GM18858 (cell line): ENCODE results near the gene KCNIP1.

Experiments
- ATAC-seq: cut with Tn5 transposase; IDR thresholded peaks from one replicate; pipeline ENCODE4 v1.9.1; 2021; ENCODE audit not compliant: unreplicated experiment

Gene KCNIP1

GRCh38 chr5:170508036-170508435 lies 4.2 kb downstream of the KCNIP1 start:
- no peak for ATAC-seq

GRCh38 chr5:170508660-170509347 lies 5.0 kb downstream of the KCNIP1 start:
- no peak for ATAC-seq

- ATAC-seq, result no peak
Observed at GRCh38 chr5:170509348-170509660, 5.5 kb downstream of the KCNIP1 start.

GRCh38 chr5:170510126-170510525 lies 6.3 kb downstream of the KCNIP1 start:
- ATAC-seq, result no peak

- ATAC-seq, result no peak
Observed at GRCh38 chr5:170510559-170510958, 6.7 kb downstream of the KCNIP1 start.

- ATAC-seq, result no peak
Observed at GRCh38 chr5:170511551-170512258, 7.9 kb downstream of the KCNIP1 start.

GRCh38 chr5:170513856-170514525 lies 10.2 kb downstream of the KCNIP1 start:
- ATAC-seq, result no peak

- no peak for ATAC-seq
Observed at GRCh38 chr5:170517411-170517810, 13.6 kb downstream of the KCNIP1 start.

- ATAC-seq, result no peak
Observed at GRCh38 chr5:170518277-170518676, 14.5 kb downstream of the KCNIP1 start.

- no peak for ATAC-seq
Observed at GRCh38 chr5:170519549-170519948, 15.7 kb downstream of the KCNIP1 start.

- ATAC-seq, result no peak
Observed at GRCh38 chr5:170520372-170520771, 16.6 kb downstream of the KCNIP1 start.

GRCh38 chr5:170522211-170523141 lies 18.7 kb downstream of the KCNIP1 start:
- ATAC-seq, result no peak

GRCh38 chr5:170523142-170523551 lies 19.3 kb downstream of the KCNIP1 start:
- no peak for ATAC-seq

GRCh38 chr5:170523830-170524229 lies 20.0 kb downstream of the KCNIP1 start:
- ATAC-seq, result no peak

- no peak for ATAC-seq
Observed at GRCh38 chr5:170524576-170524975, 20.8 kb downstream of the KCNIP1 start.

- no peak for ATAC-seq
Observed at GRCh38 chr5:170525470-170526211, 21.8 kb downstream of the KCNIP1 start.

GRCh38 chr5:170527991-170528390 lies 24.2 kb downstream of the KCNIP1 start:
- ATAC-seq, result no peak

- no peak for ATAC-seq
Observed at GRCh38 chr5:170528976-170529375, 25.2 kb downstream of the KCNIP1 start.

- ATAC-seq, result no peak
Observed at GRCh38 chr5:170532935-170533334, 29.1 kb downstream of the KCNIP1 start.

GRCh38 chr5:170533383-170533782 lies 29.6 kb downstream of the KCNIP1 start:
- no peak for ATAC-seq
